OCI-LY1 (cell line): Measurements from ENCODE around the gene RTP2.
A peak's percentile ranks its signal among the peaks of the same experiment; 100 is the strongest.

Experiments used
- EZH2 ChIP-seq: fragments of 200-600 bp; sonication (generic), shearing (Covaris generic); IDR thresholded peaks from 2 replicates; pipeline ENCODE4 v1.8.0; 2017; ENCODE audit warnings: borderline replicate concordance, mixed run types, mild to moderate bottlenecking, antibody characterized with exemption, low read length, moderate library complexity, mixed read lengths
- TF ChIP-seq, protein P1 (sequence below): fragments of 200-600 bp; sonication (generic), shearing (Covaris generic); IDR thresholded peaks from 2 replicates; pipeline ENCODE4 v1.5.1; 2017; ENCODE audit warnings: mild to moderate bottlenecking, antibody characterized with exemption, low read length, moderate library complexity, mixed read lengths

- TF ChIP-seq, protein P1, sequence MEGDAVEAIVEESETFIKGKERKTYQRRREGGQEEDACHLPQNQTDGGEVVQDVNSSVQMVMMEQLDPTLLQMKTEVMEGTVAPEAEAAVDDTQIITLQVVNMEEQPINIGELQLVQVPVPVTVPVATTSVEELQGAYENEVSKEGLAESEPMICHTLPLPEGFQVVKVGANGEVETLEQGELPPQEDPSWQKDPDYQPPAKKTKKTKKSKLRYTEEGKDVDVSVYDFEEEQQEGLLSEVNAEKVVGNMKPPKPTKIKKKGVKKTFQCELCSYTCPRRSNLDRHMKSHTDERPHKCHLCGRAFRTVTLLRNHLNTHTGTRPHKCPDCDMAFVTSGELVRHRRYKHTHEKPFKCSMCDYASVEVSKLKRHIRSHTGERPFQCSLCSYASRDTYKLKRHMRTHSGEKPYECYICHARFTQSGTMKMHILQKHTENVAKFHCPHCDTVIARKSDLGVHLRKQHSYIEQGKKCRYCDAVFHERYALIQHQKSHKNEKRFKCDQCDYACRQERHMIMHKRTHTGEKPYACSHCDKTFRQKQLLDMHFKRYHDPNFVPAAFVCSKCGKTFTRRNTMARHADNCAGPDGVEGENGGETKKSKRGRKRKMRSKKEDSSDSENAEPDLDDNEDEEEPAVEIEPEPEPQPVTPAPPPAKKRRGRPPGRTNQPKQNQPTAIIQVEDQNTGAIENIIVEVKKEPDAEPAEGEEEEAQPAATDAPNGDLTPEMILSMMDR, result 0 out of 2 replicates have a peak, but pooled peaks have one; percentile 24
- no peak for TF ChIP-seq EZH2
These were observed 19.9 kb upstream of the RTP2 start for GRCh38 chr3:187722206-187722612.
